A549 (cell line): ENCODE results near the gene VMO1. TPM values are rescaled to one million over a fixed set of nuclear protein-coding genes. Genes with fewer than 3 reads are reported as not detected.
A peak's percentile ranks its signal among the peaks of the same experiment; 100 is the strongest.

ENCODE experiments used
- ATAC-seq, 2 experiments: fragments of 200-7000 bp in 1 of 2; fragments of >200 bp in 1 of 2; cut with Nextera tagmentation in 1 of 2; cut with Tn5 transposase in 1 of 2; 3 replicates each; pipeline versions ENCODE4 v1.8.0 to v1.9.1; 2018 to 2020; ENCODE audit warnings: mild to moderate bottlenecking in 1 of 2, moderate library complexity in 1 of 2
- CTCF ChIA-PET: fragments of 300-600 bp; sonication (Branson Sonifier 250); formaldehyde crosslinking; extraction: SDS; loops from one replicate; lab custom pipeline; 2021; ENCODE audit warnings: antibody characterized with exemption, inconsistent platforms; lab: Yijun Ruan, JAX
- POLR2A ChIA-PET: fragments of 350-600 bp; formaldehyde crosslinking; extraction: SDS; loops from one replicate; lab custom pipeline; 2021; ENCODE audit warnings: antibody characterized with exemption, inconsistent platforms; lab: Yijun Ruan, JAX
- DNase-seq, 2 experiments: peaks; one replicate each; pipeline versions ENCODE4 v3.0.0 to v3.0.0-alpha.2; 2011 to 2016; ENCODE audit warnings: low read depth in 1 of 2, low spot score in 1 of 2
- FAIRE-seq: peaks from 2 replicates; lab custom pipeline; 2011; peaks lifted over from hg19 to GRCh38; lab: Jason Lieb, UNC
- H3K27ac ChIP-seq, 2 experiments: fragments of >200 bp; sonication (Bioruptor Twin); formaldehyde crosslinking; 3 replicates each; pipeline ENCODE4 v1.5.1; 2016 to 2017
- H3K4me1 ChIP-seq: fragments of >200 bp; sonication (Bioruptor Twin); formaldehyde crosslinking; 3 replicates; pipeline ENCODE4 v1.6.1; 2016
- H3K4me2 ChIP-seq: fragments of >200 bp; sonication (Bioruptor Twin); formaldehyde crosslinking; 3 replicates; pipeline ENCODE4 v1.6.1; 2016
- H3K4me3 ChIP-seq: fragments of >200 bp; sonication (Bioruptor Twin); formaldehyde crosslinking; 3 replicates; pipeline ENCODE4 v1.5.1; 2016
- H3K9me3 ChIP-seq: fragments of >200 bp; sonication (Bioruptor Twin); formaldehyde crosslinking; 3 replicates; pipeline ENCODE4 v1.6.1; 2016
- ATOH8 ChIP-seq: fragments of 250-450 bp; sonication (Bioruptor Pico); IDR thresholded peaks from 2 replicates; pipeline ENCODE4 v1.5.0; 2020; ENCODE audit warnings: low read depth, mild to moderate bottlenecking, moderate library complexity
- BCL3 ChIP-seq: fragments of >200 bp; sonication (Bioruptor Twin); formaldehyde crosslinking; IDR thresholded peaks from 3 replicates; pipeline ENCODE4 v1.6.1; 2016
- HEYL ChIP-seq: fragments of 250-450 bp; sonication (Bioruptor Pico); IDR thresholded peaks from 2 replicates; pipeline ENCODE4 v1.8.0; 2021; ENCODE audit warnings: mild to moderate bottlenecking, moderate library complexity
- HMGXB4 ChIP-seq: fragments of 250-450 bp; sonication (Bioruptor Pico); IDR thresholded peaks from 2 replicates; pipeline ENCODE4 v1.5.0; 2021; ENCODE audit warnings: mild to moderate bottlenecking, moderate library complexity, borderline replicate concordance
- HOXA7 ChIP-seq: fragments of 250-450 bp; sonication (Bioruptor Pico); IDR thresholded peaks from 2 replicates; pipeline ENCODE4 v1.5.0; 2020; ENCODE audit warnings: mild to moderate bottlenecking, moderate library complexity
- HOXB13 ChIP-seq: fragments of 250-450 bp; sonication (Bioruptor Pico); IDR thresholded peaks from 2 replicates; pipeline ENCODE4 v1.5.0; 2020; ENCODE audit warnings: low read depth, mild to moderate bottlenecking, moderate library complexity
- JUNB ChIP-seq: fragments of >200 bp; sonication (Bioruptor Twin); formaldehyde crosslinking; IDR thresholded peaks from 2 replicates; pipeline ENCODE4 v1.6.1; 2016
- KDM1A ChIP-seq: fragments of 200-600 bp; sonication (generic); IDR thresholded peaks from 2 replicates; pipeline ENCODE4 v1.6.1; 2016; ENCODE audit warnings: low read depth, mild to moderate bottlenecking
- KDM5A ChIP-seq: fragments of 200-600 bp; sonication (generic); IDR thresholded peaks from 2 replicates; pipeline ENCODE4 v1.6.1; 2016; ENCODE audit warnings: antibody characterized with exemption, mild to moderate bottlenecking
- MAFK ChIP-seq: fragments of 450-650 bp; IDR thresholded peaks from 2 replicates; pipeline ENCODE4 v1.6.1; 2014; ENCODE audit not compliant: partially characterized antibody
- MAX ChIP-seq: IDR thresholded peaks from 2 replicates; pipeline ENCODE4 v1.6.1; 2012
- MAZ ChIP-seq: fragments of 150-350 bp; IDR thresholded peaks from 2 replicates; pipeline ENCODE4 v1.6.1; 2014; ENCODE audit warnings: antibody characterized with exemption, low read depth, low read length, borderline replicate concordance
- NR3C1 ChIP-seq: fragments of >200 bp; sonication (Bioruptor Twin); formaldehyde crosslinking; IDR thresholded peaks from 3 replicates; pipeline ENCODE4 v1.6.1; 2017
- RARB ChIP-seq: fragments of 250-450 bp; sonication (Bioruptor Pico); IDR thresholded peaks from 2 replicates; pipeline ENCODE4 v1.8.0; 2021; ENCODE audit warnings: mild to moderate bottlenecking, moderate library complexity
- REST ChIP-seq: fragments of 200-600 bp; sonication (generic); IDR thresholded peaks from 2 replicates; pipeline ENCODE4 v1.6.1; 2016; ENCODE audit warnings: antibody characterized with exemption, mild to moderate bottlenecking, moderate library complexity
- RFX5 ChIP-seq: fragments of 450-650 bp; IDR thresholded peaks from 2 replicates; pipeline ENCODE4 v1.7.1; 2014; ENCODE audit warnings: antibody characterized with exemption, mild to moderate bottlenecking, moderate library complexity
- RNF2 ChIP-seq: fragments of 200-600 bp; sonication (generic); IDR thresholded peaks from 2 replicates; pipeline ENCODE4 v1.6.1; 2016; ENCODE audit warnings: low read depth, mild to moderate bottlenecking, antibody characterized with exemption, moderate library complexity, borderline replicate concordance
- USF2 ChIP-seq: fragments of 450-650 bp; IDR thresholded peaks from 2 replicates; pipeline ENCODE4 v1.6.1; 2014; ENCODE audit warnings: antibody characterized with exemption
- ZFP36 ChIP-seq: fragments of 450-650 bp; IDR thresholded peaks from 2 replicates; pipeline ENCODE4 v1.6.1; 2014; ENCODE audit warnings: borderline replicate concordance; ENCODE audit not compliant: partially characterized antibody
- ZSCAN20 ChIP-seq: fragments of 250-450 bp; sonication (Bioruptor Pico); IDR thresholded peaks from 2 replicates; pipeline ENCODE4 v1.8.0; 2022; ENCODE audit warnings: mild to moderate bottlenecking, moderate library complexity
- WGBS: methylation state at CpG from one replicate; pipeline ENCODE4 v1.1.6; 2017; ENCODE audit errors: missing lambda C conversion rate; 5-methylcytosine and 5-hydroxymethylcytosine counted together
- polyA plus RNA-seq, 4 experiments: library from polyadenylated mRNA; depleted of rRNA in 3 of 4; stranded (reverse); fragments of >200 nt; fragmentation: RNase III in 1 of 4; extraction: RNeasy Plus Mini Kit Qiagen cat#74134 plus additional on column Dnase treatment in 1 of 4; gene quantifications; 2 replicates in 3 of 4; 3 replicates in 1 of 4; pipeline ENCODE4 v1.2.3, GENCODE V29; 2011 to 2017

The VMO1 gene
- polyA plus RNA-seq, 2 of the 4 experiments (the other 2 are of a cell fraction) = 0.58 to 0.81 TPM

- H3K27ac ChIP-seq = peak overlapping the region in 1 of 2 experiments; percentile 98; a peak in 4 of 6 replicates
- TF ChIP-seq RARB = no peak
- TF ChIP-seq NR3C1 = no peak
- no peak for TF ChIP-seq ZFP36
- TF ChIP-seq REST = no peak
- TF ChIP-seq HEYL (CRISPR knock-in tag) = no peak
- no peak for TF ChIP-seq ZSCAN20 (CRISPR knock-in tag)
- TF ChIP-seq KDM5A = no peak
- TF ChIP-seq HOXA7 = no peak
- no peak for TF ChIP-seq ATOH8 (CRISPR knock-in tag)
- TF ChIP-seq HOXB13 (CRISPR knock-in tag) = no peak
- TF ChIP-seq KDM1A = no peak
- no peak for TF ChIP-seq RFX5
- no peak for TF ChIP-seq MAFK
- no peak for TF ChIP-seq MAX
- no peak for TF ChIP-seq JUNB
- TF ChIP-seq MAZ = no peak
- no peak for TF ChIP-seq BCL3
- no peak for TF ChIP-seq USF2
- no peak for TF ChIP-seq RNF2
- TF ChIP-seq HMGXB4 = no peak
- peak overlapping the region; percentile 97 for H3K4me2 ChIP-seq
- ATAC-seq (no peak), DNase-seq (no peak), FAIRE-seq (no peak)
- peaks cover 27% of the 10 kb centered on the region for H3K4me1 ChIP-seq
- WGBS = 88% methylated on average over 14 of the region's 14 CpGs
- ChIA-PET POLR2A (interaction anchor here (1.2 kb wide), 1 partner anchor 57 kb away, joined by 3 read pairs; the partner anchor contains the start of gene MED11), CTCF (interaction anchor here (0.7 to 9.4 kb wide), 33 partner anchors 8 to 200 kb away, joined by 3 to 271 read pairs (median 4); partner anchors contain the start of genes ARRB2, C17orf107, C17orf114 and CHRNE)
- no peaks in the 10 kb centered on the region for H3K9me3 ChIP-seq
- peak overlapping the region; percentile 62; the same call in 1 of the 3 replicates for H3K4me3 ChIP-seq
Observed at GRCh38 chr17:4788159-4788806, 2.1 kb upstream of the VMO1 start.
